Astrocyte of the hippocampus (primary cell): ENCODE measurements around the gene IQGAP3.
"Not testable (repeated sequence)": the region's sequence is repeated elsewhere in the genome, so short reads cannot be mapped to it uniquely, and the experiment has no call there.

Experiments
- DNase-seq: peaks from one replicate; pipeline ENCODE4 v3.0.0; 2011; ENCODE audit warnings: low read depth, low spot score

Gene IQGAP3

GRCh38 chr1:156595016-156595415 lies 22.7 kb upstream of the IQGAP3 start:
- no peak for DNase-seq

GRCh38 chr1:156594190-156594589 lies 21.8 kb upstream of the IQGAP3 start:
- peak; percentile 45 for DNase-seq

GRCh38 chr1:156593661-156593989 lies 21.3 kb upstream of the IQGAP3 start:
- no peak for DNase-seq

GRCh38 chr1:156592910-156593660 lies 20.7 kb upstream of the IQGAP3 start:
- no peak for DNase-seq

GRCh38 chr1:156592158-156592909 lies 20.0 kb upstream of the IQGAP3 start:
- no peak for DNase-seq

- peak; percentile 88 for DNase-seq
These were observed 19.2 kb upstream of the IQGAP3 start, which contains the start of gene NAXE for GRCh38 chr1:156591432-156592157. TSS of gene NAXE (plus strand) at chr1:156591776. CDS start at chr1:156591805, 29 bp downstream.

GRCh38 chr1:156591181-156591431 lies 18.7 kb upstream of the IQGAP3 start:
- DNase-seq: no peak

GRCh38 chr1:156590326-156591180 lies 18.2 kb upstream of the IQGAP3 start:
- no peak for DNase-seq

GRCh38 chr1:156589546-156589945 lies 17.2 kb upstream of the IQGAP3 start:
- DNase-seq: no peak

GRCh38 chr1:156587927-156588326 lies 15.6 kb upstream of the IQGAP3 start:
- not testable (repeated sequence) for DNase-seq

GRCh38 chr1:156586892-156587477 lies 14.6 kb upstream of the IQGAP3 start:
- DNase-seq: no peak

- DNase-seq: no peak
These were observed 14.0 kb upstream of the IQGAP3 start for GRCh38 chr1:156586323-156586722.

- DNase-seq: no peak
These were observed 12.4 kb upstream of the IQGAP3 start for GRCh38 chr1:156584813-156585212.

- peak; percentile 89 for DNase-seq
These were observed 11.7 kb upstream of the IQGAP3 start for GRCh38 chr1:156583821-156584622.

- DNase-seq: no peak
These were observed 10.1 kb upstream of the IQGAP3 start for GRCh38 chr1:156582388-156583017.

GRCh38 chr1:156581661-156582387 lies 9.5 kb upstream of the IQGAP3 start:
- DNase-seq: no peak

GRCh38 chr1:156579472-156579871 lies 7.1 kb upstream of the IQGAP3 start, which contains the start of gene TTC24:
TSS of gene TTC24 (plus strand) at chr1:156579723. CDS start at chr1:156581365, 1,642 bp downstream.
- DNase-seq: no peak

GRCh38 chr1:156578055-156578454 lies 5.7 kb upstream of the IQGAP3 start:
- DNase-seq: no peak

- no peak for DNase-seq
These were observed 5.2 kb upstream of the IQGAP3 start for GRCh38 chr1:156577550-156577949.
